Gastroesophageal sphincter (tissue), 4 donors: ENCODE results near the gene CD74. TPM values are rescaled to one million over a fixed set of nuclear protein-coding genes. Genes with fewer than 3 reads are reported as not detected.

Source experiments
- ATAC-seq: fragments of 150-250 bp; one replicate; pipeline ENCODE4 v1.9.1; 2016; ENCODE audit warnings: mild to moderate bottlenecking, moderate library complexity
- H3K27ac ChIP-seq, 4 donors: fragments of 200-600 bp; sonication (generic) in 3 of 4; 1 replicate in 3 of 4; 2 replicates in 1 of 4; pipeline ENCODE4 v1.5.1; 2016 to 2019
- H3K27me3 ChIP-seq: fragments of 200-600 bp; sonication (generic); one replicate; pipeline ENCODE4 v1.5.1; 2019
- H3K36me3 ChIP-seq, 2 donors: fragments of 200-600 bp; sonication (generic); one replicate each; pipeline ENCODE4 v1.5.1; 2019; ENCODE audit warnings: control low read depth in 1 of 2
- H3K4me1 ChIP-seq, 3 donors: fragments of 200-600 bp; sonication (generic); 1 replicate in 2 of 3; 2 replicates in 1 of 3; pipeline ENCODE4 v1.5.1; 2016 to 2019; ENCODE audit warnings: control low read depth in 2 of 3
- H3K4me3 ChIP-seq, 2 donors: fragments of 200-600 bp; sonication (generic); one replicate each; pipeline ENCODE4 v1.5.1; 2019; ENCODE audit warnings: mild to moderate bottlenecking in 1 of 2, moderate library complexity in 1 of 2
- H3K9me3 ChIP-seq, 3 donors: fragments of 200-600 bp; sonication (generic); one replicate each; pipeline ENCODE4 v1.5.1; 2017 to 2019; ENCODE audit warnings: control low read depth in 2 of 3
- CTCF ChIP-seq, 4 experiments: fragments of 200-600 bp in 2 of 4; fragments of 450-650 bp in 2 of 4; sonication (generic) in 1 of 4; IDR thresholded peaks; one replicate each; pipeline ENCODE4 v1.5.1; 2017 to 2019; ENCODE audit warnings: antibody characterized with exemption in 4 of 4, mild to moderate bottlenecking in 2 of 4, moderate library complexity in 2 of 4
- EP300 ChIP-seq: sonication (generic); formaldehyde crosslinking; IDR thresholded peaks from one replicate; pipeline ENCODE4 v1.6.1; 2017; ENCODE audit warnings: antibody characterized with exemption, mild to moderate bottlenecking
- POLR2A ChIP-seq, 2 donors: fragments of 450-650 bp; IDR thresholded peaks; one replicate each; pipeline ENCODE4 v1.6.1; 2017; ENCODE audit warnings: antibody characterized with exemption in 2 of 2, mild to moderate bottlenecking in 2 of 2, moderate library complexity in 1 of 2
- POLR2AphosphoS5 ChIP-seq: sonication (generic); formaldehyde crosslinking; IDR thresholded peaks from one replicate; pipeline ENCODE4 v1.6.1; 2017; ENCODE audit warnings: antibody characterized with exemption
- WGBS, 2 donors: methylation state at CpG; one replicate each; pipeline ENCODE4 v1.1.5; 2018; ENCODE audit warnings: low coverage in 1 of 2; 5-methylcytosine and 5-hydroxymethylcytosine counted together
- total RNA-seq, 4 donors: library from RNA; depleted of rRNA; stranded (reverse); fragments of >200 nt; gene quantifications; one replicate each; pipeline ENCODE4 v1.1.0, GENCODE V29; 2016

CD74 gene
- total RNA-seq, 4 donors from 2014 or later: 142 to 720 (median 338) TPM

GRCh38 chr5:150404535-150404934 is 8.2 kb downstream of the CD74 start:
- 86 to 97% methylated on average over 7 to 9 of the region's 10 CpGs for WGBS, 2 donors
- TF ChIP-seq EP300: no peak
- TF ChIP-seq POLR2AphosphoS5: no peak
- TF ChIP-seq CTCF (IDR thresholded peaks at IDR 0.05): no peak
- TF ChIP-seq POLR2A (IDR thresholded peaks at IDR 0.05): no peak
- peaks cover 0 to 65% of the 10 kb centered on the region in 2 donors for H3K36me3 ChIP-seq

GRCh38 chr5:150404121-150404520 is 8.6 kb downstream of the CD74 start:
- no peak for TF ChIP-seq POLR2A (IDR thresholded peaks at IDR 0.05)
- no peak for TF ChIP-seq CTCF (IDR thresholded peaks at IDR 0.05)
- no peak for TF ChIP-seq EP300
- no peak for TF ChIP-seq POLR2AphosphoS5
- H3K36me3 ChIP-seq: peaks cover 0 to 69% of the 10 kb centered on the region in 2 donors
- H3K4me3 ChIP-seq: no peak overlapping the region
- no peak for ATAC-seq
- H3K4me1 ChIP-seq: peaks cover 0 to 7% (median 0%) of the 10 kb centered on the region in 3 donors
- no peaks in the 10 kb centered on the region for H3K9me3 ChIP-seq
- WGBS, 2 donors: 90 to 92% methylated on average over 2 to 4 of the region's 5 CpGs
- no peak overlapping the region for H3K27ac ChIP-seq
- no peaks in the 10 kb centered on the region for H3K27me3 ChIP-seq

More at GRCh38 chr5:150404535-150404934, 8.2 kb downstream of the CD74 start:
- no peak for ATAC-seq
- no peak overlapping the region for H3K4me3 ChIP-seq
- no peaks in the 10 kb centered on the region for H3K27me3 ChIP-seq
- no peak overlapping the region for H3K27ac ChIP-seq
- H3K4me1 ChIP-seq: peaks cover 0 to 7% (median 0%) of the 10 kb centered on the region in 3 donors
- H3K9me3 ChIP-seq: no peaks in the 10 kb centered on the region

- Histone ChIP-seq H3K27ac (no peak overlapping the region), H3K36me3 (peaks cover 0 to 81% of the 10 kb centered on the region in 2 donors), H3K4me3 (no peak overlapping the region), H3K9me3 (no peaks in the 10 kb centered on the region), H3K4me1 (no peaks in the 10 kb centered on the region), H3K27me3 (no peaks in the 10 kb centered on the region)
- no peak for ATAC-seq
- TF ChIP-seq CTCF (IDR thresholded peaks at IDR 0.05) (no peak), EP300 (no peak), POLR2A (IDR thresholded peaks at IDR 0.05) (no peak), POLR2AphosphoS5 (no peak)
- WGBS, 2 donors: 93% methylated on average over 2 of the region's 12 CpGs; no CpG with 5 or more reads in 1 of the 2 donors
These were observed 9.8 kb downstream of the CD74 start for GRCh38 chr5:150402901-150403342.

- no peaks in the 10 kb centered on the region for H3K27me3 ChIP-seq
- ATAC-seq: no peak
- no peaks in the 10 kb centered on the region for H3K9me3 ChIP-seq
- H3K36me3 ChIP-seq: peaks cover 0 to 87% of the 10 kb centered on the region in 2 donors
- H3K4me3 ChIP-seq: no peak overlapping the region
- 50% methylated on average over 1 of the region's 4 CpGs; no CpG with 5 or more reads in 1 of the 2 donors for WGBS, 2 donors
- TF ChIP-seq CTCF (IDR thresholded peaks at IDR 0.05): no peak
- TF ChIP-seq POLR2A (IDR thresholded peaks at IDR 0.05): no peak
- TF ChIP-seq EP300: no peak
- TF ChIP-seq POLR2AphosphoS5: no peak
- H3K4me1 ChIP-seq: no peaks in the 10 kb centered on the region
- no peak overlapping the region for H3K27ac ChIP-seq
These were observed 10.4 kb downstream of the CD74 start for GRCh38 chr5:150402229-150402773.
